GM12864 (cell line): Measurements from ENCODE around the gene SULT1C2.
"Not testable (repeated sequence)": the region's sequence is repeated elsewhere in the genome, so short reads cannot be mapped to it uniquely, and the experiment has no call there.

Experiments used
- DNase-seq: peaks from one replicate; pipeline ENCODE4 v3.0.0-alpha.2; 2011; ENCODE audit warnings: low read depth
- H3K4me3 ChIP-seq: 2 replicates; pipeline ENCODE4 v1.5.1; 2011; ENCODE audit warnings: mild to moderate bottlenecking, low read depth, low read length, control low read depth
- TF ChIP-seq, protein P1 (sequence below): IDR thresholded peaks from 2 replicates; pipeline ENCODE4 v1.5.1; 2011; ENCODE audit warnings: low read depth, mild to moderate bottlenecking, moderate library complexity, low read length, control low read depth, inconsistent platforms; ENCODE audit errors: missing control alignments

The SULT1C2 gene

DNA sequence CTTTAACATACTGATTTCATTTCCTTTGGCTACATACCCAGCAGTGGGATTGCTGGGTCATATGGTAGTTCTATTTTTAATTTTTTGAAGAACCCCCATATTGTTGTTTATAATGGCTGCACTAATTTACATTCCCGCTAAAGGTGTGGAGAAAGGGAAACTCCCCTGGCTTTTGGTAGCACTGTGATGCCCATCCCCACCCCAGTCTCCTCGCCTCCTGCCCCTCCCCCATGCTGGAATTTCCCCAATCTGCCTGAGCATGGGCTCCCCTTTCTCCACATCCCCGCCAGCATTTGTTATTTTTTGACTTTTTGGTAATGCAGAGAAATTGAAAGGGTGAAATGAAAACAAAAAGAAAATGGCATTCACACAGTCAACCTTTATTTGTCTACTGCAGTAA is 59.1 kb downstream of the SULT1C2 start:
- H3K4me3 ChIP-seq, result no peak overlapping the region
- TF ChIP-seq, protein P1, sequence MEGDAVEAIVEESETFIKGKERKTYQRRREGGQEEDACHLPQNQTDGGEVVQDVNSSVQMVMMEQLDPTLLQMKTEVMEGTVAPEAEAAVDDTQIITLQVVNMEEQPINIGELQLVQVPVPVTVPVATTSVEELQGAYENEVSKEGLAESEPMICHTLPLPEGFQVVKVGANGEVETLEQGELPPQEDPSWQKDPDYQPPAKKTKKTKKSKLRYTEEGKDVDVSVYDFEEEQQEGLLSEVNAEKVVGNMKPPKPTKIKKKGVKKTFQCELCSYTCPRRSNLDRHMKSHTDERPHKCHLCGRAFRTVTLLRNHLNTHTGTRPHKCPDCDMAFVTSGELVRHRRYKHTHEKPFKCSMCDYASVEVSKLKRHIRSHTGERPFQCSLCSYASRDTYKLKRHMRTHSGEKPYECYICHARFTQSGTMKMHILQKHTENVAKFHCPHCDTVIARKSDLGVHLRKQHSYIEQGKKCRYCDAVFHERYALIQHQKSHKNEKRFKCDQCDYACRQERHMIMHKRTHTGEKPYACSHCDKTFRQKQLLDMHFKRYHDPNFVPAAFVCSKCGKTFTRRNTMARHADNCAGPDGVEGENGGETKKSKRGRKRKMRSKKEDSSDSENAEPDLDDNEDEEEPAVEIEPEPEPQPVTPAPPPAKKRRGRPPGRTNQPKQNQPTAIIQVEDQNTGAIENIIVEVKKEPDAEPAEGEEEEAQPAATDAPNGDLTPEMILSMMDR, result no peak
- no peak for DNase-seq

DNA sequence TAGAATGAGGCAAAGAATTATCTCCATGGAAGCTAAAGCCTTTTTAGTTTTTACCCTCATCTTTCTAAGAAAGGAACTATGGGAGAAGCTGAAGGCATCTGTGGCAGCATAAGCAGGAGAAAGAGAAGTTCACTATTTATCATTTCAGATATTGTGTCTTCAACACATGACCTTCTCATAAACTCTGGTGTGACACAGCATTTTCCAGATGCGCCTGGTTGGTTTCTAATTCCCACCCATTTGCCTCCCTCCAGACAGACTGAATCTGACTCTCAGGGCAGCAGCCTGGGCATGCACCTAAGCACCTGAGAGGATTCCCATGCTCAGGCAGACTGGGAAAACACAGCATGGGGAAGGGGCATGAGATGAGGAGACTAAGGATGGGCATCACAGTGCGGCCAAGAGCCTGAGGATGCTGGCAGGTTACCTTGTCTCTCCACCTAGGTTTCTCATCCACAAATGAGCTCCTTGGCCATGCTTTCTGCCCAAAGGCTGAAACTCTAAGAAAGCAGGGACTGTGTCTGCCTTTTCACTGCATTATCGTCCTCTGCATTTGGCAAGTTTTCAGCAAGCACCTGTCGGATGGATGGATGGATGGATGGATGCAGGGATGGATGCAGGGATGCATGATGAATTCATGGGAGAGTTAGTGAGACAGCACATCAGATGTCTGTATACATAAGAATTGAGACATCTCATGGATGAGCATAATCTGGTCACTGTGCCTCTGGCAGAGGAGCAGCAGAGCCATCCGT is 60.3 kb downstream of the SULT1C2 start:
- H3K4me3 ChIP-seq, result no peak overlapping the region
- TF ChIP-seq, protein P1, result no peak
- DNase-seq, result no peak

- TF ChIP-seq, protein P1, result no peak
- DNase-seq, result no peak
- no peak overlapping the region for H3K4me3 ChIP-seq
These were observed 60.9 kb downstream of the SULT1C2 start for GRCh38 chr2:108349571-108349928.

GRCh38 chr2:108351889-108352288 is 63.2 kb downstream of the SULT1C2 start:
- DNase-seq, result no peak
- no peak overlapping the region for H3K4me3 ChIP-seq
- TF ChIP-seq, protein P1, result no peak

DNA sequence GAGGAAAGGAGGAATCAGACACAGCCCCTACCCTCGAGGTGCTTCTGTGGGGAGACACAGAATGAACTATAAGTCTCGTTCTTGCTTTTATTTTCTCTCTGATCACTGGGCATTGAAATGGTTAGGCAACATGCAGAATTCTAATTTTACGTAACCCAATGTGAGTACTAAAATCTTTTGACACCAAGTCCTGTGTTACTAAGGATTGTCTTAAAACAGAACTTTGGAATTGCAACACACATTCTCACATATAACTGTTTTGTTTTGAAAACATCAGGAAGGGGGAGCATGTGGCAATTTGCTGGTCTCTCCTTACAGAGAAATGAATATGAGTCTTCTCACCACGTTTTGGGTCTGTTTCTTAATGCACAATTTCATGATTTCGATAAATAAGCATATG is 65.4 kb downstream of the SULT1C2 start:
- TF ChIP-seq, protein P1, result no peak
- no peak overlapping the region for H3K4me3 ChIP-seq
- DNase-seq, result no peak

- DNase-seq, result no peak
- TF ChIP-seq, protein P1, result no peak
- no peak overlapping the region for H3K4me3 ChIP-seq
These were observed 67.4 kb downstream of the SULT1C2 start for GRCh38 chr2:108355906-108356734.

DNA sequence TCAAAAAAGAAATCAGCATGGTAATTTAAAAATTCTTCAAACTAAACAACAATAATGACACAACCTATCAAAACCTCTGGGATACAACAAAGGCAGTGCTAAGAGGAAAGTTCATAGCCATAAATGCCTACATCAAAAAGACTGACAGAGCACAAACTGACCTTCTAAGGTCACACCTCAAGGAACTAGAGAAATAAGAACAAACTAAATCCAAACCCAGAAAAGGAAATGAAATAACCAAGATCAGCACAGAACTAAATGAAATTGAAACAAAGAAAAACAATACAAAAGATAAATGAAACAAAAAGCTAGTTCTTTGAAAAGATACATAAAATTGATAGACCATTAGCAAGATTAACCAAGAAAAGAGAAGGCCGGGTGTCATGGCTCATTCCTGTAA is 70.6 kb downstream of the SULT1C2 start:
- not testable (repeated sequence) for H3K4me3 ChIP-seq, DNase-seq
